ENCODE results near the gene OPN1MW3.

DNA sequence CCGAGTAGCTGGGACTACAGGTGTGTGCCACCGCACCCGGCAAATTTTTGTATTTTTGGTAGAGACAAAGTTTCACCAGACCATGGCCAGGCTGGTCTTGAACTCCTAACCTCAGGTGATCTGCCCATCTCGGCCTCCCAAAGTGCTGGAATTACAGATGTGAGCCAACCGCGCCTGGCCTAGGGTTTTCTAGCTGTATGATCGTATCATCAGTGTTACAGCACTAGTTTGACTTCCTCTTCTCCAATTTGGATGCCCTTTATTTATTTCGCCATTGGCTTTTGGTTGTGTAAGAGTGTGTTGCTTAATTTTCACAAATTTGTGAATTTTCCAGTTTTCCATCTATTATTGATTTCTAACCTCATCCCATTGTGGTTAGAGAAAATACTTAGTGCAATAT lies 43.4 kb downstream of the OPN1MW3 start:
- TF ChIP-seq, protein P1, sequence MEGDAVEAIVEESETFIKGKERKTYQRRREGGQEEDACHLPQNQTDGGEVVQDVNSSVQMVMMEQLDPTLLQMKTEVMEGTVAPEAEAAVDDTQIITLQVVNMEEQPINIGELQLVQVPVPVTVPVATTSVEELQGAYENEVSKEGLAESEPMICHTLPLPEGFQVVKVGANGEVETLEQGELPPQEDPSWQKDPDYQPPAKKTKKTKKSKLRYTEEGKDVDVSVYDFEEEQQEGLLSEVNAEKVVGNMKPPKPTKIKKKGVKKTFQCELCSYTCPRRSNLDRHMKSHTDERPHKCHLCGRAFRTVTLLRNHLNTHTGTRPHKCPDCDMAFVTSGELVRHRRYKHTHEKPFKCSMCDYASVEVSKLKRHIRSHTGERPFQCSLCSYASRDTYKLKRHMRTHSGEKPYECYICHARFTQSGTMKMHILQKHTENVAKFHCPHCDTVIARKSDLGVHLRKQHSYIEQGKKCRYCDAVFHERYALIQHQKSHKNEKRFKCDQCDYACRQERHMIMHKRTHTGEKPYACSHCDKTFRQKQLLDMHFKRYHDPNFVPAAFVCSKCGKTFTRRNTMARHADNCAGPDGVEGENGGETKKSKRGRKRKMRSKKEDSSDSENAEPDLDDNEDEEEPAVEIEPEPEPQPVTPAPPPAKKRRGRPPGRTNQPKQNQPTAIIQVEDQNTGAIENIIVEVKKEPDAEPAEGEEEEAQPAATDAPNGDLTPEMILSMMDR (IDR thresholded peaks at IDR 0.05 in 4 of 5, conservative IDR thresholded peaks at IDR 0.05 in 1 of 5), result no peak
- no peak for TF ChIP-seq POLR2A (IDR thresholded peaks at IDR 0.05)
